MCF 10A (cell line): Measurements from ENCODE around the gene TIGD7. TPM values are rescaled to one million over a fixed set of nuclear protein-coding genes. Genes with fewer than 3 reads are reported as not detected.

Experiments
- BruUV-seq: library from RNA; stranded (reverse); fragments of 400-500 nt; replicated peaks from 2 replicates; lab custom pipeline; 2021; lab: Mats Ljungman, UMichigan
- CTCF ChIA-PET: fragments of 300-600 bp; sonication (Branson Sonifier 250); formaldehyde crosslinking; extraction: SDS; loops from one replicate; lab custom pipeline; 2021; ENCODE audit warnings: antibody characterized with exemption, inconsistent platforms; lab: Yijun Ruan, JAX
- POLR2A ChIA-PET: fragments of 300-600, 350-650 bp; sonication (Branson Sonifier 250); formaldehyde crosslinking; extraction: SDS; loops from one replicate; lab custom pipeline; 2020; ENCODE audit warnings: antibody characterized with exemption, inconsistent platforms; lab: Yijun Ruan, JAX
- DNase-seq: peaks from one replicate; pipeline ENCODE4 v3.0.0-alpha.2; 2018; ENCODE audit not compliant: unreplicated experiment
- H3K27ac Mint-ChIP-seq: one replicate; pipeline ENCODE4 v1.8.0; 2022; ENCODE audit warnings: mild to moderate bottlenecking, low read depth, mixed read lengths; ENCODE audit not compliant: unreplicated experiment
- H3K27me3 Mint-ChIP-seq: one replicate; pipeline ENCODE4 v1.8.0; 2022; ENCODE audit warnings: mixed read lengths; ENCODE audit not compliant: insufficient read depth, unreplicated experiment
- H3K36me3 Mint-ChIP-seq: one replicate; pipeline ENCODE4 v1.8.0; 2022; ENCODE audit warnings: mild to moderate bottlenecking, moderate library complexity, mixed read lengths; ENCODE audit not compliant: insufficient read depth, unreplicated experiment
- H3K4me1 Mint-ChIP-seq: one replicate; pipeline ENCODE4 v1.8.0; 2022; ENCODE audit warnings: mixed read lengths; ENCODE audit not compliant: insufficient read depth, unreplicated experiment
- H3K4me3 Mint-ChIP-seq: one replicate; pipeline ENCODE4 v1.8.0; 2022; ENCODE audit warnings: mild to moderate bottlenecking, moderate library complexity, mixed read lengths; ENCODE audit not compliant: unreplicated experiment
- H3K9me3 Mint-ChIP-seq: one replicate; pipeline ENCODE4 v1.8.0; 2022; ENCODE audit warnings: mixed read lengths; ENCODE audit not compliant: unreplicated experiment
- CTCF ChIP-seq: fragments of 200-600 bp; IDR thresholded peaks from one replicate; pipeline ENCODE4 v1.8.0; 2022; ENCODE audit warnings: antibody characterized with exemption, mild to moderate bottlenecking; ENCODE audit not compliant: unreplicated experiment
- intact Hi-C: fragments of 100-400 bp; cut with micrococcal nuclease; formaldehyde crosslinking; loops from 2 replicates; pipeline ENCODE4 v1.14.1; 2022
- total RNA-seq: library from RNA; stranded (reverse); gene quantifications from 2 replicates; pipeline ENCODE4 v1.2.3, GENCODE V29; 2022

The TIGD7 gene
- total RNA-seq, 1 experiment from 2014 or later = 3.4 TPM

- Mint-ChIP-seq H3K36me3 (peaks cover 26% of the 10 kb centered on the region), H3K27ac (no peak overlapping the region), H3K9me3 (no peaks in the 10 kb centered on the region), H3K27me3 (no peaks in the 10 kb centered on the region), H3K4me3 (no peak overlapping the region), H3K4me1 (no peaks in the 10 kb centered on the region)
- ChIA-PET CTCF (no interaction called here), POLR2A (interaction anchor here (0.9 to 6.8 kb wide), 4 partner anchors 11 to 232 kb away, joined by 3 to 161 read pairs (median 4); partner anchors contain the start of genes CLUAP1 and ZNF263)
- DNase-seq = no peak
- TF ChIP-seq CTCF = no peak
- no TSS peak for BruUV-seq
- intact Hi-C loops = no loop called here
Observed at GRCh38 chr16:3268294-3268693, 36.9 kb downstream of the TIGD7 start.

DNA sequence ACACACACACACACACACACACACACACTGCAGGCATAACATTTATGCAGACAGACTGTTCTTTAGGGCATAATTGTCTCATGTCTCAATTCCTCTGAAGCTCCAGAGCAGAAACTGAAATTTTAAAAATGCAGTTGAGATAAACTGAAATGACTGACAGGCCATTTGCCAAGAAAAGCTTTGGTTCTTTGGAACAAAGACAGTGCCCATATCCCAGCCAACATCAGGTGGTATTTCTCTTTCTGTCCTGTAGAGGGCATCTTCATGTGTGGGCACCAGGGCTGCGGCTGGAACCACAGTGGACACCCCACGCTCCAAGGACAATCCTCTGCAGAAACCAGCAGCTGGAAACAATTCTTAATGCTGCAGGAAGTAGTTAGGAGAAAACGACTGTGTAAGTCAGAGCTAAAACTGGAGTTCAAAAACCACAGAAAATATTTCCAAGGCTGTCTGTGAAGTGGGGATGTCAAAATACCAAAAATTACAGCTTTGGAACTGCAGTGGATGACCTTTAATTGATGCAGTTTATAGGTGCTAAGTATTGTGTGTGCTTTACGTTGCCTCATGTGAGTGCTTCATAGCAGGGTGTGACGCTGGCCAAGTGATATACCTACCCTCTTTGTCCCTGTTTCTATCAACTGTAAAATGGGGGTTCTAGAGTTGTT, 38.2 kb downstream of the TIGD7 start:
- no peaks in the 10 kb centered on the region for H3K27me3 Mint-ChIP-seq
- peak; percentile 25 for TF ChIP-seq CTCF
- no peaks in the 10 kb centered on the region for H3K4me1 Mint-ChIP-seq
- ChIA-PET CTCF (interaction anchor here (0.6 to 2.0 kb wide), 7 partner anchors 10 to 232 kb away, joined by 3 to 10 read pairs (median 3); no protein-coding TSS in a partner anchor), POLR2A (interaction anchor here (0.6 to 6.8 kb wide), 7 partner anchors 12 to 281 kb away, joined by 3 to 161 read pairs (median 4); partner anchors contain the start of genes NAA60, TIGD7, ZNF200 and ZNF263)
- no peak overlapping the region for H3K27ac Mint-ChIP-seq
- intact Hi-C loops = no loop called here
- H3K36me3 Mint-ChIP-seq = peaks cover 26% of the 10 kb centered on the region
- peak; percentile 49 for DNase-seq
- BruUV-seq = no TSS peak
- no peaks in the 10 kb centered on the region for H3K9me3 Mint-ChIP-seq
- H3K4me3 Mint-ChIP-seq = peak overlapping the region; percentile 14

DNA sequence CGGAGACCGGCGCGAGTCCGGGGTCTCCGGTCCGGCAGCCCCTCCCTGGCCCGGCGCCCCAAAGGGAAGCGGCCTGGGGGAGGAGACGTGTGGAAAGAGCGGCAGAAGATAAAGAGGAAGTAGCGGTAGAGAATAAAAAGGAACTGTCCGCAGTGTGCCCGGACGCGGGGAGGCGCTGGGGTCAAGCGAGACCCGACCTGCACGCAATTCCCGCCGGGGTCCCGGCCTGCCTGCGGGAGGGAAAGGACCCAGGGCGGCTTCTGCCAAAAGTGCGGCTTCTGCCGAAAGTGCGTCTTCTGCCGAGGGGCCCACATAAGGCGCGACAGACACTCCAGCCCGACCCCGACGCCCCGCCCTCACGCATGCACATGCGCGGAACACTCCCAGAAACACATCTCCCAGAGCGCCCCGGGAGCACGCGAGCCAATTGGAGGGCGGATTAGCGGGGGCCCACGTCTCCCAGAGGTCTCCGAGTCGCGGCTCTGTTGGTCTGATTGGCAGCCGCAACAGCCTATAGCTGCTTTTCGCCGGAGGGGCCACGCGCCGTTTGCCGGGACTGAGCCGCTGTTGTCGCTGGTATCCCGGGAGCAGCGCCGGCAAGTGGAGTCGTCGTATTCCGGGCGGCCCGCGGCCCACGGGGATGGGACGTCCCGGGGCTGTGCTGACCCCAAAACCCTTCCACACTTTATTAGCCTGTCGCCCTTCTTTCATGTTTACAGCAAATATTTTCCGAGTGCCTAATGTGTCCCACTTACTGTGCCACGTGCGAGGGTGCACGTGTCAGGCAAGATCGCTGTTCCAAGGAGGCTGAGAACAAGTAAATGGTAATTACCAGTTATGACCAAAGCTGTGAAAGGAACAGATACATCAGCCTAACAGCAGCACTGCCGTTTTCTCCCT, 40.8 kb downstream of the TIGD7 start:
- Mint-ChIP-seq H3K27ac (peak overlapping the region; percentile 95), H3K9me3 (no peaks in the 10 kb centered on the region), H3K36me3 (peaks cover 26% of the 10 kb centered on the region), H3K4me1 (no peaks in the 10 kb centered on the region), H3K4me3 (peak overlapping the region; percentile 89), H3K27me3 (no peaks in the 10 kb centered on the region)
- CTCF ChIA-PET = interaction anchor here (0.5 to 1.6 kb wide), 7 partner anchors 16 to 240 kb away, joined by 3 to 7 read pairs (median 3); no protein-coding TSS in a partner anchor
- intact Hi-C loops = loop anchor here (1.0 to 5.0 kb wide), 5 partner anchors 19 to 236 kb away; partner anchors contain the start of genes OR1F1 and ZNF263
- peak; percentile 43 for TF ChIP-seq CTCF
- BruUV-seq = TSS peak; percentile 82
- DNase-seq = peak; percentile 98
- POLR2A ChIA-PET = interaction anchor here (0.6 to 6.8 kb wide), 25 partner anchors 11 to 1040 kb away, joined by 3 to 161 read pairs (median 4); partner anchors contain the start of genes CLUAP1, NAA60, OR1F1 and TIGD7
